Measurements from ENCODE around the gene DNAJB6. TPM values are rescaled to one million over a fixed set of nuclear protein-coding genes. Genes with fewer than 3 reads are reported as not detected.

The DNAJB6 gene
- total and polyA plus RNA-seq, 2 donors (not counting 3 experiments of a cell fraction or from before 2014, with no cell fraction given) = 69.6 to 135 TPM

DNA sequence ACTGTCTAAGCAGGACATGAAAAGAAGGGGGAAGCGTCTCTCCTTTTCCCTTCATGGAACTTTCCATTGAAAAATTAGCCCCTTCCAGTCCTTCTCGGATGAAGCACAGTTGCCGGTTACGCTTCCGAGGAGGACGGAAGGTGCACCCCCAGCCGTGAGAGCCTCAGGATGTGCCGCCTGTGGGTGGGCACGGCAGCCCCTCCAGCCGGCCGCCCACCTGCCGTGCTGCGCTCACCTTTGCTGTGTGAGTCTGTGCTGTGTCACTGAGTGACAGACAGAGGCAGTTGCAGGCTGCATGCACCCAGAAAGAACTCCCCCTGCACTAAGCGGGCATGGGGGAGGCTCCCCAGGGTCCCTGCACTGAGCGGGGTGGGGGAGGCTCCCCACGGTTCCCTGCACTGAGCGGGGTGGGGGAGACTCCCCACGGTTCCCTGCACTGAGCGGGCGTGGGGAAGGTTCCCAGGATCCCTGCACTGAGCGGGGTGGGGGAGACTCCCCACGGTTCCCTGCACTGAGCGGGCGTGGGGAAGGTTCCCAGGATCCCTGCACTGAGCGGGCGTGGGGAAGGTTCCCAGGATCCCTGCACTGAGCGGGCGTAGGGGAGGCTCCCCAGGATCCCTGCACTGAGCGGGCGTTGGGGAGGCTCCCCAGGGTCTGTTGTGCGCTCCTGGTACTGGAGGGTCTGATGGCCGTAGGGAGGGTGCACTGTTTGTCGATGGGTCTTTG lies 74.2 kb downstream of the DNAJB6 start:
- Histone ChIP-seq H3K9ac (replicated peaks; ENCODE audit: extremely low read depth, insufficient read depth, low read length) (no peak overlapping the region), H3K4me2 (ENCODE audit: insufficient read depth, low read length) (no peak overlapping the region), H3K79me2 (ENCODE audit: control insufficient read depth, insufficient read depth, low read length) (no peaks in the 10 kb centered on the region), H3K9me1 (replicated peaks; ENCODE audit: control insufficient read depth, extremely low read depth, insufficient read depth, low read length) (no peaks in the 10 kb centered on the region), H3K27ac (ENCODE audit: insufficient read depth, low read depth, low read length) (no peak overlapping the region), H3K27me3 (ENCODE audit: control insufficient read depth in 2 of 2, insufficient read depth in 2 of 2, low read length in 2 of 2) (no peaks in the 10 kb centered on the region), H2AFZ (ENCODE audit: low read depth, low read length) (no peak overlapping the region), H3K36me3 (ENCODE audit: control insufficient read depth in 2 of 2, extremely low read depth in 1 of 2, insufficient read depth in 2 of 2, low read length in 2 of 2) (peaks cover 5 to 24% of the 10 kb centered on the region in 2 experiments), H4K20me1 (replicated peaks; ENCODE audit: control insufficient read depth, extremely low read depth, insufficient read depth, low read length) (no peaks in the 10 kb centered on the region), H3K4me3 (replicated peaks in 1 of 3; ENCODE audit: insufficient read depth in 1 of 3, low read depth in 1 of 3, low read length in 3 of 3) (no peak overlapping the region), H3K4me1 (ENCODE audit: control insufficient read depth, extremely low read depth, insufficient read depth, low read length) (no peaks in the 10 kb centered on the region), H3K9me3 (replicated peaks; ENCODE audit: control insufficient read depth, insufficient read depth, low read length) (no peaks in the 10 kb centered on the region)
- POLR2A ChIA-PET = no interaction called here
- TF ChIP-seq JUN (IDR thresholded peaks at IDR 0.05; ENCODE audit: borderline replicate concordance, insufficient read depth, insufficient read length, low read depth) = no peak
- TF ChIP-seq MYC (IDR thresholded peaks at IDR 0.05; ENCODE audit: low read depth, low read length) = no peak
- TF ChIP-seq, protein P1, sequence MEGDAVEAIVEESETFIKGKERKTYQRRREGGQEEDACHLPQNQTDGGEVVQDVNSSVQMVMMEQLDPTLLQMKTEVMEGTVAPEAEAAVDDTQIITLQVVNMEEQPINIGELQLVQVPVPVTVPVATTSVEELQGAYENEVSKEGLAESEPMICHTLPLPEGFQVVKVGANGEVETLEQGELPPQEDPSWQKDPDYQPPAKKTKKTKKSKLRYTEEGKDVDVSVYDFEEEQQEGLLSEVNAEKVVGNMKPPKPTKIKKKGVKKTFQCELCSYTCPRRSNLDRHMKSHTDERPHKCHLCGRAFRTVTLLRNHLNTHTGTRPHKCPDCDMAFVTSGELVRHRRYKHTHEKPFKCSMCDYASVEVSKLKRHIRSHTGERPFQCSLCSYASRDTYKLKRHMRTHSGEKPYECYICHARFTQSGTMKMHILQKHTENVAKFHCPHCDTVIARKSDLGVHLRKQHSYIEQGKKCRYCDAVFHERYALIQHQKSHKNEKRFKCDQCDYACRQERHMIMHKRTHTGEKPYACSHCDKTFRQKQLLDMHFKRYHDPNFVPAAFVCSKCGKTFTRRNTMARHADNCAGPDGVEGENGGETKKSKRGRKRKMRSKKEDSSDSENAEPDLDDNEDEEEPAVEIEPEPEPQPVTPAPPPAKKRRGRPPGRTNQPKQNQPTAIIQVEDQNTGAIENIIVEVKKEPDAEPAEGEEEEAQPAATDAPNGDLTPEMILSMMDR (IDR thresholded peaks at IDR 0.05; ENCODE audit: extremely low read depth in 1 of 2, insufficient read depth in 1 of 2, low read depth in 1 of 2, low read length in 2 of 2) = no peak
- TF ChIP-seq FOS (IDR thresholded peaks at IDR 0.05; ENCODE audit: borderline replicate concordance, insufficient read depth, low read length) = no peak
- no peak for TF ChIP-seq POLR2A (IDR thresholded peaks at IDR 0.05; ENCODE audit: low read depth, low read length)
- TF ChIP-seq EZH2 (IDR thresholded peaks at IDR 0.05; ENCODE audit: borderline replicate concordance, low read depth, low read length, severe bottlenecking) = no peak
- no peak for TF ChIP-seq GATA2 (IDR thresholded peaks at IDR 0.05; ENCODE audit: insufficient read depth, insufficient read length, low read depth, low read length)
- TF ChIP-seq POLR2AphosphoS5 (IDR thresholded peaks at IDR 0.05; ENCODE audit: insufficient read depth, low read depth, low read length) = no peak
- TF ChIP-seq, protein P2, sequence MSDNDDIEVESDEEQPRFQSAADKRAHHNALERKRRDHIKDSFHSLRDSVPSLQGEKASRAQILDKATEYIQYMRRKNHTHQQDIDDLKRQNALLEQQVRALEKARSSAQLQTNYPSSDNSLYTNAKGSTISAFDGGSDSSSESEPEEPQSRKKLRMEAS (IDR thresholded peaks at IDR 0.05; ENCODE audit: insufficient read depth, insufficient read length) = no peak
- dilution Hi-C loops (cut with MboI; ENCODE audit: extremely low pct_ligation_motif_present, low sequenced_read_pairs) (no loop called here), intact Hi-C loops (cut with micrococcal nuclease) (no loop called here)
- no peak for FAIRE-seq
- no peak for DNase-seq (ENCODE audit: low read depth, low spot score)
- CTCF ChIA-PET = no interaction called here
- BruUV-seq (replicated peaks) = no TSS peak
